Activated CD8-positive, alpha-beta T cell treated with anti-CD3 and anti-CD28 coated beads, Interleukin-2, amount 10 ng/mL, durations not matched to agents 7 days and 5 days (primary cell): ENCODE results near the gene RIC8B. TPM values are rescaled to one million over a fixed set of nuclear protein-coding genes. Genes with fewer than 3 reads are reported as not detected.

ENCODE experiments used
- ATAC-seq: fragments of 150-1000 bp; cut with Tn5 transposase; one replicate; pipeline ENCODE4 v1.10.0; 2021; ENCODE audit warnings: moderate library complexity
- CTCF ChIA-PET: fragments of 350-600 bp; sonication (Branson Sonifier 250); formaldehyde crosslinking; loops from one replicate; lab custom pipeline; 2021; ENCODE audit warnings: antibody characterized with exemption; lab: Charles Lee
- POLR2A ChIA-PET: fragments of 350-600 bp; sonication (Branson Sonifier 250); formaldehyde crosslinking; loops from one replicate; lab custom pipeline; 2021; ENCODE audit warnings: antibody characterized with exemption; lab: Charles Lee
- DNase-seq: peaks from one replicate; pipeline ENCODE4 v3.0.0-alpha.2; 2020
- H3K27ac Mint-ChIP-seq: one replicate; pipeline ENCODE4 v1.8.0; 2021; ENCODE audit warnings: mild to moderate bottlenecking, mixed read lengths
- H3K27me3 Mint-ChIP-seq: one replicate; pipeline ENCODE4 v1.8.0; 2021; ENCODE audit warnings: low read depth, mixed read lengths
- H3K36me3 Mint-ChIP-seq: one replicate; pipeline ENCODE4 v1.8.0; 2021; ENCODE audit warnings: low read depth, mixed read lengths
- H3K4me1 Mint-ChIP-seq: one replicate; pipeline ENCODE4 v1.8.0; 2021; ENCODE audit warnings: low read depth, mixed read lengths
- H3K4me3 Mint-ChIP-seq: one replicate; pipeline ENCODE4 v1.8.0; 2021; ENCODE audit warnings: mild to moderate bottlenecking, mixed read lengths
- H3K9me3 Mint-ChIP-seq: one replicate; pipeline ENCODE4 v1.8.0; 2022; ENCODE audit warnings: mixed read lengths; ENCODE audit not compliant: insufficient read depth
- total RNA-seq, 2 experiments: library from RNA; stranded (reverse); gene quantifications; one replicate each; pipeline ENCODE4 v1.2.3, GENCODE V29; 2021

Gene RIC8B
- total RNA-seq, 2 experiments from 2014 or later, result 15.4 to 18.1 TPM

- H3K4me1 Mint-ChIP-seq, result no peaks in the 10 kb centered on the region
- H3K27ac Mint-ChIP-seq, result no peak overlapping the region
- no peak for DNase-seq
- peaks cover 5% of the 10 kb centered on the region for H3K27me3 Mint-ChIP-seq
- CTCF ChIA-PET, result no interaction called here
- H3K4me3 Mint-ChIP-seq, result no peak overlapping the region
- POLR2A ChIA-PET, result interaction anchor here (1.4 kb wide), 1 partner anchor 13 kb away, joined by 3 read pairs; no protein-coding TSS in a partner anchor
- no peak for ATAC-seq
- no peaks in the 10 kb centered on the region for H3K36me3 Mint-ChIP-seq
- no peaks in the 10 kb centered on the region for H3K9me3 Mint-ChIP-seq
Observed at GRCh38 chr12:106741247-106741646, 33.2 kb upstream of the RIC8B start.

DNA sequence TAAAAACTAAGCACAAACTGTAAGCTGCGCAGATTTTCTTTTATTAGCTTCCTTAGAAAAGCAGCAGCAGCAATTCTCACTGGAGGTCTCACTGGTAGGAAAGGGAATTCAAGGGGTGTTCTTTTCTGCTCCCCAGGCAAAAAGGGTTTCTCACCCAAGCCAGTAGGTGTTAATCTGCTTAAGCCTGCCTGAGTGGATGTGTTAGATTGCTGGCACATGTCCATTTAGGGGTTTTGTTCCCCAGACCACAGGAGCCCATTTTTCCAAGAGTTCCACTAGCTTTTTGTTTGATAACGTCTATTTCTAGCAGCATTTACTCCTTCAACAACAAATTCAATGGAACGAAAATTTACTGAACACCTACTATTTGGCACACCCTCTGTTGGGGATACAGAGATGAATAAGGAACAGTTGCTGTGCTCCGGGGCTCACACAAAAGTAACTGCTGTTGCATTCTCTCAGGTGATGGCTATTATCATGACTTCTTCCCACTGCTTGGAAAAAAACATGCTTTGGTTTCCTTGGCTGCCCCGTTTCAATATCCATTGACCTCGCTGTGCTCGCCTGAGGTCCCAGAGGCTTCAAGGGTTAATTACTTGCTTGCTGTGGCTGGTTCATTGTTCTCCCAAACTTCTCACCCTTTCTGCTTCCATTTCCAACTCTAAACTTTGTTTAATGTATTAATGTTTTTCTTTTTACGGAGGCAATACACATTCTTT lies 31.1 kb upstream of the RIC8B start:
- POLR2A ChIA-PET, result no interaction called here
- no peak overlapping the region for H3K4me3 Mint-ChIP-seq
- H3K27ac Mint-ChIP-seq, result no peak overlapping the region
- CTCF ChIA-PET, result no interaction called here
- ATAC-seq (no peak), DNase-seq (no peak)
- H3K4me1 Mint-ChIP-seq, result peaks cover 17% of the 10 kb centered on the region
- peaks cover 2% of the 10 kb centered on the region for H3K36me3 Mint-ChIP-seq
- peaks cover 5% of the 10 kb centered on the region for H3K27me3 Mint-ChIP-seq
- H3K9me3 Mint-ChIP-seq, result no peaks in the 10 kb centered on the region

DNA sequence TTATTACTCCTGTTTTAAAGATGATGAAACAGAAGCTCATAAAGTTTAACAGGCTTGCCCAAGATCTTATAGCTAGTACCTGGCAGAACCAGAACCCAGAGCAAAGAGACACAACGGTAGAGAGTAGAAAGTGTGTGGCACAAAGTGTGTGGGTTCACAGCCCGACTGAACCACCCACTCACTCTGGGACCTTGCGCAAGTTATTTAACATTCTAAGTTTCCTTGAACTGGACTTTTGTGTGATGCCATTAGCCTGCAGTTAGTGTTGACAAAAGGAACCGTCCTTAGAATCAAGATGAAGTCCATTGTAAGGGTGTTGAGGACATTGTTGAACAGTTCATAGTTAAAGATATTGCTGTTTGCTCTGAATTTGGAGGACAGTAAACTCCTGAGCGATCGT lies 29.9 kb upstream of the RIC8B start:
- H3K4me1 Mint-ChIP-seq, result peaks cover 26% of the 10 kb centered on the region
- ChIA-PET CTCF (no interaction called here), POLR2A (no interaction called here)
- H3K27me3 Mint-ChIP-seq, result peaks cover 5% of the 10 kb centered on the region
- peaks cover 2% of the 10 kb centered on the region for H3K36me3 Mint-ChIP-seq
- H3K27ac Mint-ChIP-seq, result no peak overlapping the region
- no peaks in the 10 kb centered on the region for H3K9me3 Mint-ChIP-seq
- ATAC-seq (no peak), DNase-seq (no peak)
- H3K4me3 Mint-ChIP-seq, result no peak overlapping the region

DNA sequence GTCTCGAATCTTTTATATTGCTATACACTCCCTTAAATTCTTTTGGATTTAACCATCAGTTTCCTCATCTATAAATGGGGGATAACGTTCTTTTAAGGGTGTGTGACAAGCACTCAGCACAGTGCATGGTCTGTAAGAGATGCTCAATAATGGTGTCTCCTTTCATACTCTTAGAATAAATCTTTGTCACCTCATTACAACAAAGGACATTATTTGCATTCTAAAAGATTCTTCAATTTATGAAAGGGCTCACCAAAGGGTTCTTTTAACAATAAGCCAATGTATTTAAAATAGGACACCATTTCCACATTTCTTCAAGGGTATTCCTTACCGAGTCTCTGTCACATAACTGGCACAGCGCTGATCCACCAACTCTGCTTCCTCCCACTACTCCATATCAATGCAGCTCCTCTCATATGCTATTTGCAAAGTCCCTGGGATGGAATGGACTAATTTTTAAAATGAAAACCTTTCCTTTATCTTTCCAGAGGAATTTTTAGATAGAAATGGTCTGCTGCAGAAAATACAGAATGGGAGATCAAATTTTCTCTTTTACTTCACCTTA lies 29.2 kb upstream of the RIC8B start:
- Mint-ChIP-seq H3K4me1 (peaks cover 30% of the 10 kb centered on the region), H3K27me3 (peaks cover 5% of the 10 kb centered on the region), H3K9me3 (no peaks in the 10 kb centered on the region), H3K4me3 (no peak overlapping the region), H3K36me3 (peaks cover 2% of the 10 kb centered on the region), H3K27ac (no peak overlapping the region)
- DNase-seq (no peak), ATAC-seq (no peak)
- POLR2A ChIA-PET, result no interaction called here
- CTCF ChIA-PET, result no interaction called here

- ChIA-PET POLR2A (interaction anchor here (0.9 to 1.0 kb wide), 2 partner anchors 9 to 17 kb away, joined by 3 read pairs; no protein-coding TSS in a partner anchor), CTCF (interaction anchor here (0.8 to 1.3 kb wide), 2 partner anchors 12 to 390 kb away, joined by 3 to 4 read pairs; partner anchors contain the start of gene POLR3B)
- peak overlapping the region; percentile 25 for H3K4me3 Mint-ChIP-seq
- ATAC-seq, result peak; percentile 85
- H3K27ac Mint-ChIP-seq, result peak overlapping the region; percentile 85
- peaks cover 7% of the 10 kb centered on the region for H3K9me3 Mint-ChIP-seq
- peaks cover 5% of the 10 kb centered on the region for H3K27me3 Mint-ChIP-seq
- peaks cover 9% of the 10 kb centered on the region for H3K36me3 Mint-ChIP-seq
- DNase-seq, result peak; percentile 44
- H3K4me1 Mint-ChIP-seq, result peaks cover 41% of the 10 kb centered on the region
Observed at GRCh38 chr12:106747973-106748436, 26.5 kb upstream of the RIC8B start.

- ChIA-PET POLR2A (interaction anchor here (0.6 to 1.0 kb wide), 2 partner anchors 18 to 107 kb away, joined by 3 read pairs; no protein-coding TSS in a partner anchor), CTCF (interaction anchor here (1.0 kb wide), 1 partner anchor 393 kb away, joined by 5 read pairs; the partner anchor contains the start of gene POLR3B)
- ATAC-seq (no peak), DNase-seq (no peak)
- Mint-ChIP-seq H3K4me1 (peaks cover 56% of the 10 kb centered on the region), H3K36me3 (peaks cover 13% of the 10 kb centered on the region), H3K27ac (no peak overlapping the region), H3K27me3 (no peaks in the 10 kb centered on the region), H3K4me3 (no peak overlapping the region), H3K9me3 (peaks cover 7% of the 10 kb centered on the region)
Observed at GRCh38 chr12:106750524-106750923, 24.0 kb upstream of the RIC8B start.

DNA sequence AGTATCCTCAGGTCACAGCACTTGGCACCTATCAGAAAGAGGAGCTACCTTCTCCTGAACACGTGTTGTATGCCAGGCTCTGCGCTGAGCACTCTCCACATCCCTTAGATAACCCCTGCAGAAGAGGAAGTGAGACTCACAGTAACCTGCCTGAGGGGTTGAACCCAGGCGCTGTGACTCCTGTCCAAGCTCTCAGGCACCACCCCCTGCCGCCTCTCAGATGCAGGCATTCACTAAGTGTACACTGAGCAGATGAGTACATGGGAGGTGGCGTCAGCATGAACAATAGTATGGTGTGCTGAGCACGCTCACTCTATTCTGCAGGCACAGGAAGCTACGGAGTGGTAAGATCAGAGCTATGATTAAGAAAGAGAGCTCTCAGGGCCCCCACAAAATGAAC lies 21.0 kb upstream of the RIC8B start:
- Mint-ChIP-seq H3K27ac (peak overlapping the region; percentile 87), H3K36me3 (peaks cover 11% of the 10 kb centered on the region), H3K27me3 (no peaks in the 10 kb centered on the region), H3K4me1 (peaks cover 38% of the 10 kb centered on the region), H3K4me3 (no peak overlapping the region), H3K9me3 (peaks cover 7% of the 10 kb centered on the region)
- ATAC-seq (peak; percentile 95), DNase-seq (peak; percentile 74)
- POLR2A ChIA-PET, result interaction anchor here (0.8 to 1.1 kb wide), 5 partner anchors 18 to 396 kb away, joined by 3 to 5 read pairs (median 4); partner anchors contain the start of genes POLR3B and TMEM263
- CTCF ChIA-PET, result interaction anchor here (1.1 to 1.3 kb wide), 4 partner anchors 12 to 166 kb away, joined by 3 to 4 read pairs (median 3); no protein-coding TSS in a partner anchor

DNA sequence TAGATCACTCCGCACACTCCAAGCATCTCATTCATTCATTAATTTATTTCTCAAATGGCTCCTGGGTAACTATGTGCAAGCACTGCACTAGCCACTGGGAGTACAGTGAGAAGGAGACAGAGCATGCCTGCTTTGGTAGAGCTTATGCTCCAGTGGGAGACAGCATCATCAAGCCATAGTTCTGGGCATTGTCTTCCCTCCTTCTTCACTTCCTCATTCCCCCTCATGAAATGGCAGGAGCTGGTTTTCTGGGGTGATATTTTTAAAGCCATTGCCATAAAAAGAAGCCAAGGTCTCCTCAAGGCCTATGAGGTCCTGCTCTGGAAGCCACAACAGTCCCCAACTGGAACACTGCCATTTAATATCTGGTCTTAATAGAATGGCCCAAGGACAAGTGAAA lies 20.2 kb upstream of the RIC8B start:
- peaks cover 11% of the 10 kb centered on the region for H3K36me3 Mint-ChIP-seq
- DNase-seq (no peak), ATAC-seq (no peak)
- CTCF ChIA-PET, result interaction anchor here (1.1 to 1.3 kb wide), 2 partner anchors 11 to 165 kb away, joined by 3 to 4 read pairs; no protein-coding TSS in a partner anchor
- POLR2A ChIA-PET, result interaction anchor here (0.8 to 1.1 kb wide), 4 partner anchors 17 to 202 kb away, joined by 3 to 5 read pairs (median 4); partner anchors contain the start of gene TMEM263
- H3K4me3 Mint-ChIP-seq, result no peak overlapping the region
- peaks cover 7% of the 10 kb centered on the region for H3K9me3 Mint-ChIP-seq
- no peaks in the 10 kb centered on the region for H3K27me3 Mint-ChIP-seq
- H3K4me1 Mint-ChIP-seq, result peaks cover 34% of the 10 kb centered on the region
- peak overlapping the region; percentile 87 for H3K27ac Mint-ChIP-seq

- H3K36me3 Mint-ChIP-seq, result peaks cover 4% of the 10 kb centered on the region
- no peak overlapping the region for H3K4me3 Mint-ChIP-seq
- no peak for ATAC-seq
- peaks cover 34% of the 10 kb centered on the region for H3K4me1 Mint-ChIP-seq
- DNase-seq, result no peak
- CTCF ChIA-PET, result interaction anchor here (1.1 to 1.6 kb wide), 2 partner anchors 15 to 84 kb away, joined by 3 to 6 read pairs; no protein-coding TSS in a partner anchor
- POLR2A ChIA-PET, result interaction anchor here (1.1 kb wide), 1 partner anchor 9 kb away, joined by 3 read pairs; no protein-coding TSS in a partner anchor
- H3K27me3 Mint-ChIP-seq, result no peaks in the 10 kb centered on the region
- peaks cover under 1% of the 10 kb centered on the region for H3K9me3 Mint-ChIP-seq
- no peak overlapping the region for H3K27ac Mint-ChIP-seq
Observed at GRCh38 chr12:106757623-106758348, 16.7 kb upstream of the RIC8B start.

GRCh38 chr12:106758349-106759110 lies 16.0 kb upstream of the RIC8B start:
- DNase-seq (no peak), ATAC-seq (no peak)
- Mint-ChIP-seq H3K4me3 (no peak overlapping the region), H3K36me3 (no peaks in the 10 kb centered on the region), H3K27me3 (no peaks in the 10 kb centered on the region), H3K4me1 (peaks cover 27% of the 10 kb centered on the region), H3K9me3 (no peaks in the 10 kb centered on the region), H3K27ac (peak overlapping the region; percentile 12)
- ChIA-PET POLR2A (no interaction called here), CTCF (interaction anchor here (1.1 to 1.6 kb wide), 2 partner anchors 14 to 84 kb away, joined by 3 to 6 read pairs; no protein-coding TSS in a partner anchor)
